ENCODE measurements around the gene PWP1.

Gene PWP1

DNA sequence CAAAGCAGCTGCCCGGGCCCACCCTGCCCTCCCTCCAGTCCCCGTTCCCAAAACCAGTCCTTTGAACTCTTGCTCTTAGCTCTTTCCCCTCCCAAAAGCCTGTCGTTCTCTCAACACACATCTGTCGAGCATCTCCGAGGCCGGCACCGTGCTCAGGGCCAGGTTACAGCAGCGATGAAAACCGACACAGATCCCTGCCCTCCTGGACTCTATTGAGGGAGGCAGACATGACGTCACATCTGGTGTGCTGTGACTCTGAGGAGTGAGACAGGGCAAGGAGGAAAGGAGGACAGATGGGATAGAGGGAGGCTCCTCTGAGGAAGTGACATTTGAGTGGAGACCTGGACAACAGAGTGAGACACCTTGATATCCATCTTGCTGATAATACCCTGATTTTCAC, 34.6 kb upstream of the PWP1 start:
- TF ChIP-seq, protein P1, sequence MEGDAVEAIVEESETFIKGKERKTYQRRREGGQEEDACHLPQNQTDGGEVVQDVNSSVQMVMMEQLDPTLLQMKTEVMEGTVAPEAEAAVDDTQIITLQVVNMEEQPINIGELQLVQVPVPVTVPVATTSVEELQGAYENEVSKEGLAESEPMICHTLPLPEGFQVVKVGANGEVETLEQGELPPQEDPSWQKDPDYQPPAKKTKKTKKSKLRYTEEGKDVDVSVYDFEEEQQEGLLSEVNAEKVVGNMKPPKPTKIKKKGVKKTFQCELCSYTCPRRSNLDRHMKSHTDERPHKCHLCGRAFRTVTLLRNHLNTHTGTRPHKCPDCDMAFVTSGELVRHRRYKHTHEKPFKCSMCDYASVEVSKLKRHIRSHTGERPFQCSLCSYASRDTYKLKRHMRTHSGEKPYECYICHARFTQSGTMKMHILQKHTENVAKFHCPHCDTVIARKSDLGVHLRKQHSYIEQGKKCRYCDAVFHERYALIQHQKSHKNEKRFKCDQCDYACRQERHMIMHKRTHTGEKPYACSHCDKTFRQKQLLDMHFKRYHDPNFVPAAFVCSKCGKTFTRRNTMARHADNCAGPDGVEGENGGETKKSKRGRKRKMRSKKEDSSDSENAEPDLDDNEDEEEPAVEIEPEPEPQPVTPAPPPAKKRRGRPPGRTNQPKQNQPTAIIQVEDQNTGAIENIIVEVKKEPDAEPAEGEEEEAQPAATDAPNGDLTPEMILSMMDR (conservative IDR thresholded peaks at IDR 0.05; ENCODE audit: low read depth) = no peak
- CTCF ChIA-PET = no interaction called here
- POLR2A ChIA-PET (ENCODE audit: low non-redundant PET) = no interaction called here
- DNase-seq (ENCODE audit: low spot score) = no peak
- H3K27ac ChIP-seq = no peak overlapping the region

- no peak overlapping the region for H3K27ac ChIP-seq
- TF ChIP-seq, protein P1 (conservative IDR thresholded peaks at IDR 0.05; ENCODE audit: low read depth) = no peak
- POLR2A ChIA-PET (ENCODE audit: low non-redundant PET) = no interaction called here
- DNase-seq (ENCODE audit: low spot score) = no peak
- CTCF ChIA-PET = interaction anchor here (0.6 kb wide), 1 partner anchor 212 kb away, joined by 6 read pairs; no protein-coding TSS in a partner anchor
Observed at GRCh38 chr12:107651571-107652449, 33.8 kb upstream of the PWP1 start.

DNA sequence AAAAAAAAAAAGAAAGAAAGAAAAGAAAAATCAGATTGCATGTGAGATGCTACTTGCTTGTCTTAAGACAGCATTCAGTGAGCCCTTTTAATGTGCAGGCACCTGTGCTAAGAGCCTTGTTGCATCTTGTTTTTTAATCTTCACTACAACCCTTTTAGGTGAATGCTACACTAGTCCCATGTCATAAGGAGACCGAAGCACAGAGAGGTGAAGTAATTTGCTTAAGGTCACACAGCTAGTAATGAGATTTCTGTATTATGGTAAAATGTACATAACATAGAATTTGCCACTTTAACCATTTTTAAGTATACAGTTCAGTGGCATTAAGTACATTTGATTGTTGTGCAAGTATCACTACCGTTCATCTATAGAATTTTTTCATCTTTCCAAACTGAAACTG, 32.1 kb upstream of the PWP1 start:
- no peak for DNase-seq (ENCODE audit: low spot score)
- H3K27ac ChIP-seq = no peak overlapping the region
- TF ChIP-seq, protein P1 (conservative IDR thresholded peaks at IDR 0.05; ENCODE audit: low read depth) = no peak
- POLR2A ChIA-PET (ENCODE audit: low non-redundant PET) = no interaction called here
- CTCF ChIA-PET = no interaction called here

DNA sequence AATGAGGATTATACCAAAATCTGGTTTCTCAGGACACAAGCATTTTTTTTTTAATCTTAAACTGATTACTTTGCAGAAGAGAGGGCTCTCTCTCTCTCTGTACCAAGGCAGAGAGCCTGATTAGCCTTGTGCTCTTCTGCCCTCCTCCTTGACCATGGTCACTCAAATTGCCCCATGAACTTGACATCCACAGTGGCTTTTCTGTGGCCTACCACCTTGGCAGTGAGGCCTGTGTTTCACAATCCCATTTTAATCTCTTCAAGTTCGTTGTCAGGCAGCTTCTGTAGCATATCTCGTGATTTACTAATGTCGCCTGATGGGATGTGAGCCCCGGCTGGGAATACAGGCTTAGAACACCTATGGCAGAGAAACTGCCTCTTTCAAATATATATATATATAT, 30.7 kb upstream of the PWP1 start:
- TF ChIP-seq, protein P1 (conservative IDR thresholded peaks at IDR 0.05; ENCODE audit: low read depth) = no peak
- H3K27ac ChIP-seq = no peak overlapping the region
- CTCF ChIA-PET = interaction anchor here (0.5 kb wide), 1 partner anchor 617 kb away, joined by 3 read pairs; no protein-coding TSS in a partner anchor
- DNase-seq (ENCODE audit: low spot score) = no peak
- POLR2A ChIA-PET (ENCODE audit: low non-redundant PET) = no interaction called here

DNA sequence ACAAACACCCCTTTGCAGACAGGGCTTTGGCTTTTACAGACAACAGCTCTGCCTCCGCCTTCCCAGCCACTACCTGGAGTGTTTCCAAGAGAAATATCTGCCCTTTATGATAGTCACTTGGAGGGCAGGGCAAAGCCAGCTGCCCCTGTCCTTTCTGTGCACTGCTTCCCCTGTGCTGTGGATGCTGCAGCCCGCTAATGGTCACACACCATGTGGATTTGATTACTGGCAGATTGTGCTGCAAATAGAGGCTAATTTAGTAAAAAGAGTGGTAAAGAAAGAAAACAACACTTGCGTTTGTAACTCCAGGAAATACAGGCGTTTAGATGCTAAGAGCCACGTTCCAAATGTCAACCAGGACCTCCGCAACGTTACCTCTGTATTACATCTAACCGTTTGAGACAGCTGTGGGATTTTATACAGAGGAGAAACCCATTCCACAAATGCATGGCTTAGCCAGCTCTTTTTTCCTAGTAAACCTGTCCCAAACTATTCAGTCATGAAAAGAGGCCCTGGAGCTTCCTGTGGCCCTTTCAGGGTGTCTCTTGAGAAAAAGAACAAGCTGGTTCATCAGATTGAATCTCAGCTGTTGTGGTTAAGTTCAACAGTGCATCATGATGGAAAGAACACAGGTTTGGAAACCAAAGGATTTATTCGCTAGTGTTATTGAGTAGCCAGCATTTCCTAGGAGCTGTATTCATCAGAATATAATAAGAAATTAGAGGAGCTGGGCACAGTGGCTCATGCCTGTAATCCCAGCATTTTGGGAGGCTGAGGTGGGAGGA, 30.1 kb upstream of the PWP1 start:
- H3K27ac ChIP-seq = no peak overlapping the region
- no peak for DNase-seq (ENCODE audit: low spot score)
- POLR2A ChIA-PET (ENCODE audit: low non-redundant PET) = no interaction called here
- TF ChIP-seq, protein P1 (conservative IDR thresholded peaks at IDR 0.05; ENCODE audit: low read depth) = no peak
- CTCF ChIA-PET = interaction anchor here (0.5 kb wide), 1 partner anchor 617 kb away, joined by 3 read pairs; no protein-coding TSS in a partner anchor

DNA sequence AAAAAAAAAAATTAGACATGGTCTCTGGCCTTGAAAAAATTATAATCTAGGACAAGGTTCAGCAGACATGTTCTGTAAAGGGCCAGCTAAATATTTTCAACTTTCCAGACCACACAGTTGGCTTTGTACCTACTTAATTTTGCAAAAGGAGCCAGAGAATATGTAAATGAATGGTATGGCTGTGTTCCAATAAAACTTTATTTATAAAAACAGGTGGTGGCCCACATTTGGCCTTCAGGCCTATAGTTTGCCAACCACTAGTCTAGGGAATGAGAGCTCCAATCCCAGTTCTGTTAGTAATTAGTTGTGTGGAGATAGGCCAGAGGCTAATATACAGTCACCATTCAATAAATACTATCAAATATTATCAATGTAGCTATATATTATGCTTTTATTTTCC, 29.3 kb upstream of the PWP1 start:
- H3K27ac ChIP-seq = no peak overlapping the region
- TF ChIP-seq, protein P1 (conservative IDR thresholded peaks at IDR 0.05; ENCODE audit: low read depth) = no peak
- CTCF ChIA-PET = interaction anchor here (0.6 kb wide), 1 partner anchor 616 kb away, joined by 4 read pairs; no protein-coding TSS in a partner anchor
- DNase-seq (ENCODE audit: low spot score) = no peak
- POLR2A ChIA-PET (ENCODE audit: low non-redundant PET) = no interaction called here

Data from RWPE1 (cell line).